ENCODE data around the gene SMAD9.

Gene SMAD9

GRCh38 chr13:36796052-36796451 is 124.0 kb downstream of the SMAD9 start:
- Histone ChIP-seq H3K27ac (ENCODE audit: low read depth, low read length) (no peak overlapping the region), H3K4me2 (ENCODE audit: low read length) (no peak overlapping the region), H3K9me3 (ENCODE audit: control insufficient read depth, insufficient read depth, low read length) (no peaks in the 10 kb centered on the region), H3F3A (ENCODE audit: control insufficient read depth, insufficient read depth) (no peaks in the 10 kb centered on the region), H3K27me3 (ENCODE audit: control insufficient read depth, low read length) (peaks cover 11% of the 10 kb centered on the region; the same call in 1 of the 2 replicates), H3K79me2 (ENCODE audit: control insufficient read depth, low read length) (no peaks in the 10 kb centered on the region), H3K9me2 (replicated peaks; ENCODE audit: control insufficient read depth, low read length) (no peaks in the 10 kb centered on the region), H3K4me1 (ENCODE audit: control insufficient read depth, low read length) (no peaks in the 10 kb centered on the region), H4K20me1 (ENCODE audit: control insufficient read depth, insufficient read depth, low read depth, low read length) (no peaks in the 10 kb centered on the region), H3K36me3 (ENCODE audit: control insufficient read depth, low read length) (no peaks in the 10 kb centered on the region), H3K4me3 (ENCODE audit: low read length) (no peak overlapping the region)
- TF ChIP-seq CTCF (IDR thresholded peaks at IDR 0.05; ENCODE audit: low read depth, low read length, poor library complexity, severe bottlenecking) (no peak), EZH2phosphoT487 (IDR thresholded peaks at IDR 0.05; ENCODE audit: borderline replicate concordance, low read length) (no peak)

- H3K27me3 ChIP-seq (ENCODE audit: control insufficient read depth, low read length): peaks cover 11% of the 10 kb centered on the region; the same call in 1 of the 2 replicates
- TF ChIP-seq CTCF (IDR thresholded peaks at IDR 0.05; ENCODE audit: low read depth, low read length, poor library complexity, severe bottlenecking): no peak
- no peak for TF ChIP-seq EZH2phosphoT487 (IDR thresholded peaks at IDR 0.05; ENCODE audit: borderline replicate concordance, low read length)
- H3K9me3 ChIP-seq (ENCODE audit: control insufficient read depth, insufficient read depth, low read length): no peaks in the 10 kb centered on the region
- no peak overlapping the region for H3K4me3 ChIP-seq (ENCODE audit: low read length)
- no peaks in the 10 kb centered on the region for H4K20me1 ChIP-seq (ENCODE audit: control insufficient read depth, insufficient read depth, low read depth, low read length)
- no peaks in the 10 kb centered on the region for H3K79me2 ChIP-seq (ENCODE audit: control insufficient read depth, low read length)
- no peak overlapping the region for H3K27ac ChIP-seq (ENCODE audit: low read depth, low read length)
- H3K4me2 ChIP-seq (ENCODE audit: low read length): no peak overlapping the region
- H3F3A ChIP-seq (ENCODE audit: control insufficient read depth, insufficient read depth): no peaks in the 10 kb centered on the region
- no peaks in the 10 kb centered on the region for H3K36me3 ChIP-seq (ENCODE audit: control insufficient read depth, low read length)
- no peaks in the 10 kb centered on the region for H3K9me2 ChIP-seq (replicated peaks; ENCODE audit: control insufficient read depth, low read length)
- no peaks in the 10 kb centered on the region for H3K4me1 ChIP-seq (ENCODE audit: control insufficient read depth, low read length)
These were observed 124.6 kb downstream of the SMAD9 start for GRCh38 chr13:36795463-36795862.

Data from DOHH2 (cell line).